ENCODE results near the gene CLDN10.

The CLDN10 gene, protein sequence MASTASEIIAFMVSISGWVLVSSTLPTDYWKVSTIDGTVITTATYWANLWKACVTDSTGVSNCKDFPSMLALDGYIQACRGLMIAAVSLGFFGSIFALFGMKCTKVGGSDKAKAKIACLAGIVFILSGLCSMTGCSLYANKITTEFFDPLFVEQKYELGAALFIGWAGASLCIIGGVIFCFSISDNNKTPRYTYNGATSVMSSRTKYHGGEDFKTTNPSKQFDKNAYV

DNA sequence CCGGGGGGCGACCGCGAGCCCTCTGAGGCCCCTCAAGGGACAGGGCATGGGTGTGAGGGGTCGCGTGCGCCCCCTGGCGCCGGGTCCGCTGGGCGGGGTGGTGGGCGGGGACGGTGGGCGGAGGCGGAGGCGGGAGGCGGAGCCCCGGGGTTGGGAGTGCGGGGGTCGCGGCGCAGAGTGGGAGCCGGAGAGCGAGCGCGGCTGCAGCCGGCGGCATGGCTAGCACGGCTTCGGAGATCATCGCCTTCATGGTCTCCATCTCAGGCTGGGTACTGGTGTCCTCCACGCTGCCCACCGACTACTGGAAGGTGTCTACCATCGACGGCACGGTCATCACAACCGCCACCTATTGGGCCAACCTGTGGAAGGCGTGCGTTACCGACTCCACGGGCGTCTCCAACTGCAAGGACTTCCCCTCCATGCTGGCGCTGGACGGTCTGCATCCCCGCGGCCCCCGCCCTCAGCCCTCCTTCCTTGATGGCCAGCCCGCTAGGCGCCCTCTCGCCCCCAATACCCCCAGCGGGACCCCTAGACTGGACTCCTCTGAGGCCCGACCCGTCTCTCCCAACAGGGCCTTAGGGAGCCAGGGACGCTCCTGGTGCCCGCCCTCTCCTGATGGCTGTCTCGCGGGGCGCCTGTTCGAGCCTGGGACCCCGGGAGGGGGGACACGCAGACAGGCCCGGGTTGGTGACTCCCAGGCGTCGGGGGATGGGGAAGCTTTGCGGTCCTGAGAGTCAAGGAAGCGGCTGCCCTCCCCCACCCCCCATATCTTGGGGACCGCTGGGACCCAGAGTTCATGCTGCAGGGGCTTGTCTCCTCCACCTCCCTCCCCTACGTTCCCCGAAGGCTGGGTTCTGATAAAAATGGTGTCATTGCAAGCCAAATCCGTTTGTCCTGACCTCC is at the start of gene CLDN10:
CLDN10 (plus strand) TSS at position 182 of the 903 bp plus-strand sequence; CDS start at position 216, 34 bp downstream.
- H3K36me3 ChIP-seq (ENCODE audit: control insufficient read depth in 2 of 2, insufficient read depth in 2 of 2, low read length in 2 of 2) = no peaks in the 10 kb centered on the region
- H3K9me3 ChIP-seq (ENCODE audit: control insufficient read depth in 2 of 2, low read length in 2 of 2) = no peaks in the 10 kb centered on the region
- H3K4me3 ChIP-seq (ENCODE audit: low read length in 2 of 2) = no peak within 1 kb of the TSS
- H3K4me1 ChIP-seq (ENCODE audit: control insufficient read depth, insufficient read depth, low read length) = no peaks in the 10 kb centered on the region
- no peak within 1 kb of the TSS for H3K9ac ChIP-seq (ENCODE audit: low read length in 2 of 2)
- H3K27me3 ChIP-seq (ENCODE audit: control insufficient read depth in 1 of 2, insufficient read depth in 2 of 2, low read length in 2 of 2) = peaks cover 30 to 46% of the 10 kb centered on the region in 2 donors
- H3K27ac ChIP-seq (ENCODE audit: low read length) = no peak within 1 kb of the TSS

DNA sequence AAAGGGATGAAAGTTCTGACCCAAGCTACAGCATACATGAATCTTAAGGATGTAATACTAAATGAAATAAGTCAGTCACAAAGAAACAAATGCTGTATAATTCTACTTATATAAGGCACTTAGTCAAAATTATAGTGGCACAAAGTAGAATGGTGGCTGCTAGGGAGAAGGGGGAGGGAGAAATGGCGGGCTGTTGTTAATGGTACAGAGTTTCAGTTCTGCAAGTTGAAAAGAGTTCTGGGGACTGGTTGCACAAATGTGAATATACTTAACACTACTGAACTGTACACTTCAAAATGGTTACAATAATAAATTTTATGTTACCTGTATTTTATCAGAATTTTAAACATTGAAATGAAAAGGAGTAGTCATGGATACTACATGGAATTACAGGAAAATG is 48.9 kb upstream of the CLDN10 start:
- H3K27ac ChIP-seq (ENCODE audit: low read length) = no peak overlapping the region
- H3K36me3 ChIP-seq (ENCODE audit: control insufficient read depth in 2 of 2, insufficient read depth in 2 of 2, low read length in 2 of 2) = no peaks in the 10 kb centered on the region
- no peaks in the 10 kb centered on the region for H3K4me1 ChIP-seq (ENCODE audit: control insufficient read depth, insufficient read depth, low read length)

DNA sequence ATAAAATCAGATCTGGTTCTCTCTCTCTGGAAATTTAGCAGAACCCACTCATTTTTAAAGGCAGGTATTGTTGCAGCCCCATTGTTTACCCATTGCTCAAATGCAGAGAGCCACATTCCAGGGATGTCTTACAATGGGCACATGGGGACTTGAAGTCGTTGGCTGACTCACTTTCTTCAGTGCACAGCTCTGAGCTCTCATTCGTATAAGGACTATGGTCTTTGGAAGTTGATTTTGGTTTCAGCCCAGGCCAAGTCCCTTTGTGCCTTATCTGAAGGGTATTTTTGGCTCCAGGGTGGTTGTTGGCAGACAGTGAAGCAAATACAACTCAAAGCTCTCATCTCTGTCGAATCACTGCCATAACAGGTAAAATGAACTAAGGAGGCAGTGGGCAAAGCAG is 47.3 kb upstream of the CLDN10 start:
- Histone ChIP-seq H3K27me3 (ENCODE audit: control insufficient read depth in 1 of 2, insufficient read depth in 2 of 2, low read length in 2 of 2) (no peaks in the 10 kb centered on the region), H3K4me3 (ENCODE audit: low read length in 2 of 2) (no peak overlapping the region), H3K9me3 (ENCODE audit: control insufficient read depth in 2 of 2, low read length in 2 of 2) (peaks cover 0 to 4% of the 10 kb centered on the region in 2 donors), H3K9ac (ENCODE audit: low read length in 2 of 2) (no peak overlapping the region), H3K4me1 (ENCODE audit: control insufficient read depth, insufficient read depth, low read length) (no peaks in the 10 kb centered on the region), H3K36me3 (ENCODE audit: control insufficient read depth in 2 of 2, insufficient read depth in 2 of 2, low read length in 2 of 2) (no peaks in the 10 kb centered on the region), H3K27ac (ENCODE audit: low read length) (no peak overlapping the region)

More for the DNA sequence above, 48.9 kb upstream of the CLDN10 start:
- Histone ChIP-seq H3K9me3 (ENCODE audit: control insufficient read depth in 2 of 2, low read length in 2 of 2) (peaks cover 0 to 4% of the 10 kb centered on the region in 2 donors), H3K4me3 (ENCODE audit: low read length in 2 of 2) (no peak overlapping the region), H3K27me3 (ENCODE audit: control insufficient read depth in 1 of 2, insufficient read depth in 2 of 2, low read length in 2 of 2) (no peaks in the 10 kb centered on the region), H3K9ac (ENCODE audit: low read length in 2 of 2) (no peak overlapping the region)

DNA sequence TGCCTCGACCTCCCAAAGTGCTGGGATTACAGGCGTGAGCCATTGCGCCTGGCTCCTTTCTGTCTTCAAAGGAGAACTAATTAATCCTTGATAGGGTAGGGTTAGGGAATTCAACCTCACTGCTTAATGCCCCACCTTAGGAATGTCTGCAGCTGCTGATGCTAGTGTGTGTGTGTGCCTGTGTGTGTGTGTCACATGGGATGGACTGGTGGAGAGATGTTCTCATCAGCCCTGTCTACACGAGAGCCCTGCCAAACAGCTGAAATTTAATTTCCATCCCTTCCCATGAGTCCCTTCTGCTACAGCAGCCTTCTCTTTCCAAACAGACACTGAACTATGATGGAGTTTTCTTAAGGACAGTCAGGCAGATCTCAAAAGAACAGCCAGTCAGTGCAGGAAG is 46.5 kb upstream of the CLDN10 start:
- Histone ChIP-seq H3K36me3 (ENCODE audit: control insufficient read depth in 2 of 2, insufficient read depth in 2 of 2, low read length in 2 of 2) (no peaks in the 10 kb centered on the region), H3K9me3 (ENCODE audit: control insufficient read depth in 2 of 2, low read length in 2 of 2) (peaks cover 0 to 4% of the 10 kb centered on the region in 2 donors), H3K9ac (ENCODE audit: low read length in 2 of 2) (no peak overlapping the region), H3K27ac (ENCODE audit: low read length) (no peak overlapping the region), H3K4me1 (ENCODE audit: control insufficient read depth, insufficient read depth, low read length) (no peaks in the 10 kb centered on the region), H3K4me3 (ENCODE audit: low read length in 2 of 2) (no peak overlapping the region), H3K27me3 (ENCODE audit: control insufficient read depth in 1 of 2, insufficient read depth in 2 of 2, low read length in 2 of 2) (no peaks in the 10 kb centered on the region)

DNA sequence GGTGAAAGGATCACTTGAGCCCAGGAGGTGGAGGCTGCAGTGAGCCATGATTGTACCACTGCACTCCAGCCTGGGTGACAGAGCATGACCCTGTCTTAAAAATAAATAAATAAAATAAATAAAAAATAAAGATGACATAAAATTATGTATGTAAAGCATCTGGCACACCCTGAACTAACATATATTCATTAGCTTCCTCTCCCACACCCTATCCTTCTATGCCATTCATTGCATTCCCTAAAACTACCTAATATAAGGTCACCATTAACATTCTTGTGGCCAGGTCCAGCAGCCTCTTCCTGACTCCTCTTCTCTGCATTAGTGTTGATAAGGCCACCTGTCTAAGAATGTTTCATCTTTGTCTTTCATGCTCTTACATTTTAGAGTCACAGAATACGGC is 44.5 kb upstream of the CLDN10 start:
- no peak overlapping the region for H3K27ac ChIP-seq (ENCODE audit: low read length)
- H3K9ac ChIP-seq (ENCODE audit: low read length in 2 of 2) = no peak overlapping the region
- no peaks in the 10 kb centered on the region for H3K9me3 ChIP-seq (ENCODE audit: control insufficient read depth in 2 of 2, low read length in 2 of 2)
- no peaks in the 10 kb centered on the region for H3K4me1 ChIP-seq (ENCODE audit: control insufficient read depth, insufficient read depth, low read length)
- H3K36me3 ChIP-seq (ENCODE audit: control insufficient read depth in 2 of 2, insufficient read depth in 2 of 2, low read length in 2 of 2) = no peaks in the 10 kb centered on the region
- H3K27me3 ChIP-seq (ENCODE audit: control insufficient read depth in 1 of 2, insufficient read depth in 2 of 2, low read length in 2 of 2) = no peaks in the 10 kb centered on the region
- H3K4me3 ChIP-seq (ENCODE audit: low read length in 2 of 2) = no peak overlapping the region

DNA sequence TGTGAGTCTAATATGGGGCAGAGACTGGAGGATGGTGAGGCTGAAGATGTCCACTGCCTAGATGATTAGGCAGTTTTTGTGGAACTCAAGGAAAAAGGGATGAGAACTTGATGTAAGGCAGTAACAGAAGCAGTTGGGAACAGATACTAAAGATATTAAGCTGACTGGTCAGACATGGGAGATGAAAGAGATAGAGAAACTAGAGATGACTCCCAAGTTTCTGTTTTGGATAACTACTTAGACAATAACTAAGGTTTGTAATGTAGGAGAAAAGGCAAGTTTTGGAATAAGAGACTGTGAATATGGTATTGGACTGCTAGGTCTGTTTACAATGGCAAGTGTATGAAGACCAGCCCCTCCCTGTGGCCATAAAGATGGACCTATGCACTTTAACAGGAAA is 43.5 kb upstream of the CLDN10 start:
- Histone ChIP-seq H3K9me3 (ENCODE audit: control insufficient read depth in 2 of 2, low read length in 2 of 2) (no peaks in the 10 kb centered on the region), H3K4me3 (ENCODE audit: low read length in 2 of 2) (no peak overlapping the region), H3K9ac (ENCODE audit: low read length in 2 of 2) (no peak overlapping the region), H3K36me3 (ENCODE audit: control insufficient read depth in 2 of 2, insufficient read depth in 2 of 2, low read length in 2 of 2) (no peaks in the 10 kb centered on the region), H3K27me3 (ENCODE audit: control insufficient read depth in 1 of 2, insufficient read depth in 2 of 2, low read length in 2 of 2) (no peaks in the 10 kb centered on the region), H3K4me1 (ENCODE audit: control insufficient read depth, insufficient read depth, low read length) (no peaks in the 10 kb centered on the region), H3K27ac (ENCODE audit: low read length) (no peak overlapping the region)

DNA sequence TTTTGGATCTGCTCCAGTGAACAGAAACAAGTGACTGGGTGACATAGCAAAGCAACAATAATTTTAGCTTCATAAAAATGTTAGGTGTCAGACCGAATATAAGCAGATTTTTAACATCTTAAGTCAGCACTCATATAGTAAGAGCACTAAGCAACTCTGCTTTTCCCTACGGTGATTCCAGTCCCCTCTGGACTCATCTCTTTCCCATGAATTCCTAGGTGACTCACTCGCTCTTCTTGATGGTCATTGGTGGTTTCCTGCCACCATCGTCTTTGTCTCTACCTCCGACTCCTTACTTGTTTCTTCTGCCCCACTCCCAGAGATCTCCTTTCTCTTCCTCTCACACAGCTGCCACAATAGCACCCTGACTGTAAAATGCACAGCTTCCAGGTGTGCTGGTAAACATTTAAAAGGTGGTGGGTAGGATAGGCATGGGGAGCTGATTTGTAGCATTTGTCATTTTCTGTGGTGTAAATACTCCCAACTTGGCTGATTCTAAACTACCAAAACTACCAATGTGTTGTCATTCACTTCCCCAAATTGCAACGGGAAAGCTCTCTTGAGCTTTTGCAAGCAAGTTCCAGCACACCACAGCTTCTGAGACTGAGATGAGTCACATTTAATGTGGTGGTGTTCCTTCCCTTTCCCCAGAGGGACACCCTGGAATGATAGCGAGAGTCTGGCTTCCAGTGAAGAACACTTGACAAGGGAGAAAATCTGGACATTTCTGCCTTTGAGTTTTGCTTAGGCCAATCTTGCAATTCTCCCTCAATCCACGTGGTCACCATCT is 42.8 kb upstream of the CLDN10 start:
- Histone ChIP-seq H3K9ac (ENCODE audit: low read length in 2 of 2) (no peak overlapping the region), H3K27ac (ENCODE audit: low read length) (no peak overlapping the region), H3K4me1 (ENCODE audit: control insufficient read depth, insufficient read depth, low read length) (no peaks in the 10 kb centered on the region), H3K36me3 (ENCODE audit: control insufficient read depth in 2 of 2, insufficient read depth in 2 of 2, low read length in 2 of 2) (no peaks in the 10 kb centered on the region), H3K27me3 (ENCODE audit: control insufficient read depth in 1 of 2, insufficient read depth in 2 of 2, low read length in 2 of 2) (peaks cover 0 to under 1% of the 10 kb centered on the region in 2 donors), H3K4me3 (ENCODE audit: low read length in 2 of 2) (no peak overlapping the region), H3K9me3 (ENCODE audit: control insufficient read depth in 2 of 2, low read length in 2 of 2) (no peaks in the 10 kb centered on the region)

DNA sequence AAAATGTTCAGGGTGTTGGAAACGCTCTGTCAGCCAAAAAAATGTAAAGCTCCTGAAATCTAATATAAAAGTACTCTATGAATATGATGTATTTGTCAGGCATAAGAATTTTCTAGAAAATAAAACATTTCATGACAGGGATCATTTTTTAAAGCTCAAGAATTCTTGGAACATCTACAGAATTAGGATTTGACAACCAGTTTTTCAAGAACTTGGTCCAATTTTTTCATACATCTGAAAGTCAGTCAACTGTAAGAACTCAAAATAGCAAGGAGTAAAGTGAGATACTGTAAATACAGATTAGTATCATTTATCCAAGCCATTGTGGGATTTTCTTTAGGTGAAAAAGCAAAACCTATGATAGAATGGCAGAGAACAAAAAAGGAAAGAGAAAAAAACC is 41.6 kb upstream of the CLDN10 start:
- Histone ChIP-seq H3K27ac (ENCODE audit: low read length) (no peak overlapping the region), H3K9me3 (ENCODE audit: control insufficient read depth in 2 of 2, low read length in 2 of 2) (no peaks in the 10 kb centered on the region), H3K4me1 (ENCODE audit: control insufficient read depth, insufficient read depth, low read length) (no peaks in the 10 kb centered on the region), H3K4me3 (ENCODE audit: low read length in 2 of 2) (no peak overlapping the region), H3K36me3 (ENCODE audit: control insufficient read depth in 2 of 2, insufficient read depth in 2 of 2, low read length in 2 of 2) (no peaks in the 10 kb centered on the region), H3K9ac (ENCODE audit: low read length in 2 of 2) (no peak overlapping the region), H3K27me3 (ENCODE audit: control insufficient read depth in 1 of 2, insufficient read depth in 2 of 2, low read length in 2 of 2) (peaks cover 0 to 2% of the 10 kb centered on the region in 2 donors)

DNA sequence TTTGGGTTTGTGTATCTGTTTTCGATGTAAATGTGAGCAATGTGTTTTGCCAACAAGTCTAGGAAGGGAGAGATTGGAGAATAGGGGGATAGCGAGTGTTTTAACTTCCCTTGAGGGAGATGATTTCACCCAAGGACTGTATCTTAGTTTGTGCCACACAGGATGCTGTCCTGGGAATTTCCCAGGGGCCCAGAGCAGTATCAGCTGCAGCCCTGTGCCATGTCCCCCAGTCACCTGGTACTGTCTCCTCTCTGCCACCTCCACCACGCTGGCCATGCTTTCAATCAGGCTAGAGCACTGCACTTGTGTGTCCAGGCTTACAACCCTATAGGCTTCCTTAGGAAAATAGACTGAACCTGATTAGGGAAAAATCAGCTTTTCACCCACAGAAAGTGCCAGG is 40.1 kb upstream of the CLDN10 start:
- no peaks in the 10 kb centered on the region for H3K4me1 ChIP-seq (ENCODE audit: control insufficient read depth, insufficient read depth, low read length)
- no peak overlapping the region for H3K9ac ChIP-seq (ENCODE audit: low read length in 2 of 2)
- peaks cover 0 to 2% of the 10 kb centered on the region in 2 donors for H3K27me3 ChIP-seq (ENCODE audit: control insufficient read depth in 1 of 2, insufficient read depth in 2 of 2, low read length in 2 of 2)
- H3K27ac ChIP-seq (ENCODE audit: low read length) = no peak overlapping the region
- no peaks in the 10 kb centered on the region for H3K36me3 ChIP-seq (ENCODE audit: control insufficient read depth in 2 of 2, insufficient read depth in 2 of 2, low read length in 2 of 2)
- no peak overlapping the region for H3K4me3 ChIP-seq (ENCODE audit: low read length in 2 of 2)
- H3K9me3 ChIP-seq (ENCODE audit: control insufficient read depth in 2 of 2, low read length in 2 of 2) = no peaks in the 10 kb centered on the region

DNA sequence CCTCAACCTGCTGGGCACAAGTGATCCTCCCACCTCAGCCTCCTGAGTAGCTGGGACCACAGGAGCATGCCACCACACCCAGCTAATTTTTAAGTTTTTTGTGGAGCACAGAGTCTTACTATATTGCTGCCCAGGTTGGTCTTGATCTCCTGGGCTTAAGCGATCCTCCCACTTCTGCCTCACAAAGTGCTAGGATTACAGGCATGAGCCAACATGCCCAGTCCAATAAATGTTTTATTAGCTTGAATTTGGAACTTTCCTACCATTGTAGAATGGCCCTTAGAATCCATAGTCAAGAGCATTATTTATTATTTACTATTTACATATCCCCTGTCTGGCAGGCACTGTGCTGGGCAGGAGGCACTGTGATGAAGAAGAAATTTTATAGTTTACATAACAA is 39.6 kb upstream of the CLDN10 start:
- H3K4me3 ChIP-seq (ENCODE audit: low read length in 2 of 2) = no peak overlapping the region
- no peak overlapping the region for H3K27ac ChIP-seq (ENCODE audit: low read length)
- H3K9me3 ChIP-seq (ENCODE audit: control insufficient read depth in 2 of 2, low read length in 2 of 2) = no peaks in the 10 kb centered on the region
- H3K36me3 ChIP-seq (ENCODE audit: control insufficient read depth in 2 of 2, insufficient read depth in 2 of 2, low read length in 2 of 2) = no peaks in the 10 kb centered on the region
- no peak overlapping the region for H3K9ac ChIP-seq (ENCODE audit: low read length in 2 of 2)
- peaks cover 0 to 2% of the 10 kb centered on the region in 2 donors for H3K27me3 ChIP-seq (ENCODE audit: control insufficient read depth in 1 of 2, insufficient read depth in 2 of 2, low read length in 2 of 2)
- H3K4me1 ChIP-seq (ENCODE audit: control insufficient read depth, insufficient read depth, low read length) = no peaks in the 10 kb centered on the region
